Fibroblast of lung (primary cell): ENCODE data around the gene N4BP2L1.

Source experiments
- EZH2 ChIP-seq: IDR thresholded peaks from 2 replicates; pipeline ENCODE4 v1.5.1; 2012; ENCODE audit warnings: low read length, control low read depth, mild to moderate bottlenecking; ENCODE audit errors: missing control alignments
- TF ChIP-seq, protein P1 (sequence below), 2 donors: IDR thresholded peaks in 1 of 2; conservative IDR thresholded peaks in 1 of 2; 1 replicate in 1 of 2; 2 replicates in 1 of 2; pipeline ENCODE4 v1.5.1; 2011 to 2012; ENCODE audit warnings: low read length in 2 of 2, control low read depth in 1 of 2, inconsistent platforms in 1 of 2, low read depth in 1 of 2, mild to moderate bottlenecking in 1 of 2

DNA sequence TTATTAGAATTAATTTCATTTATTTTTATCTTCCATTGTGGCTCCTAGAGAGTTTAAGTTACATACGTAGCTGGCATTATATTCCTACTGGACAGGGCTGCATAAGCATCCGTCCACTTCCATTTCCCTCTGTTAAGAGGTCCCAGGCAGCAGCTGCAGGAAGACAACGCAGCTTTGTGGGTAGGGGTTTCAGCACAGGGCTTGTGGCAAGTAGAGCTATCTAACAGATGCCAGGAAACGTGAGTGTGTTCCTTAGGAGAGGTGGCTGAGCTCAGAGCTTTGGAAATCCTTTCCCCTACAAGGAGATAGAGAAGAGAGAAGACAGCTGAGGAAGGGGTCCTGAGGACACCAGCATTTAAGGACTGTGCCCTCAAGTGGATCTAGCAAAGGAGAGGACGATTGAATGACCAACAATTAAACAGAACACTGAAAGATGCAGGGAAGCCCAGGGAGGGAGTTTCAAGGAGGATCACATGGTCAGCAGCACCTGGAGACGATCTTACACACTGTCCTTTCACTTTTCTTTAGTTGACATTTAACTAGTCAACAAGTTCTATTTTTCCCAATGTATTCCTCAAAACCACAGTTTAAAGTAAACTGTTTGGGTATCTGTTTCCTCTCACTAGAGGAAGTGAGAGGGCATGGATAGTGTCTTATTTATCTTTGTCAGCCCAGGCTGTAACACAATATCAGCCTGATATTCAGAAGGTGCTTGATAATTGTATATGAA is 2.3 kb upstream of the N4BP2L1 start:
- TF ChIP-seq EZH2, result no peak
- TF ChIP-seq, protein P1, sequence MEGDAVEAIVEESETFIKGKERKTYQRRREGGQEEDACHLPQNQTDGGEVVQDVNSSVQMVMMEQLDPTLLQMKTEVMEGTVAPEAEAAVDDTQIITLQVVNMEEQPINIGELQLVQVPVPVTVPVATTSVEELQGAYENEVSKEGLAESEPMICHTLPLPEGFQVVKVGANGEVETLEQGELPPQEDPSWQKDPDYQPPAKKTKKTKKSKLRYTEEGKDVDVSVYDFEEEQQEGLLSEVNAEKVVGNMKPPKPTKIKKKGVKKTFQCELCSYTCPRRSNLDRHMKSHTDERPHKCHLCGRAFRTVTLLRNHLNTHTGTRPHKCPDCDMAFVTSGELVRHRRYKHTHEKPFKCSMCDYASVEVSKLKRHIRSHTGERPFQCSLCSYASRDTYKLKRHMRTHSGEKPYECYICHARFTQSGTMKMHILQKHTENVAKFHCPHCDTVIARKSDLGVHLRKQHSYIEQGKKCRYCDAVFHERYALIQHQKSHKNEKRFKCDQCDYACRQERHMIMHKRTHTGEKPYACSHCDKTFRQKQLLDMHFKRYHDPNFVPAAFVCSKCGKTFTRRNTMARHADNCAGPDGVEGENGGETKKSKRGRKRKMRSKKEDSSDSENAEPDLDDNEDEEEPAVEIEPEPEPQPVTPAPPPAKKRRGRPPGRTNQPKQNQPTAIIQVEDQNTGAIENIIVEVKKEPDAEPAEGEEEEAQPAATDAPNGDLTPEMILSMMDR (conservative IDR thresholded peaks at IDR 0.05 in 1 of 2, IDR thresholded peaks at IDR 0.05 in 1 of 2; ENCODE audit: low read depth in 1 of 2, low read length in 2 of 2), result no peak
